ENCODE data around the gene PARM1.

Gene PARM1

GRCh38 chr4:74897386-74897785 lies 35.5 kb upstream of the PARM1 start:
- TF ChIP-seq CTCF (IDR thresholded peaks at IDR 0.05; ENCODE audit: low read depth, low read length), result no peak

DNA sequence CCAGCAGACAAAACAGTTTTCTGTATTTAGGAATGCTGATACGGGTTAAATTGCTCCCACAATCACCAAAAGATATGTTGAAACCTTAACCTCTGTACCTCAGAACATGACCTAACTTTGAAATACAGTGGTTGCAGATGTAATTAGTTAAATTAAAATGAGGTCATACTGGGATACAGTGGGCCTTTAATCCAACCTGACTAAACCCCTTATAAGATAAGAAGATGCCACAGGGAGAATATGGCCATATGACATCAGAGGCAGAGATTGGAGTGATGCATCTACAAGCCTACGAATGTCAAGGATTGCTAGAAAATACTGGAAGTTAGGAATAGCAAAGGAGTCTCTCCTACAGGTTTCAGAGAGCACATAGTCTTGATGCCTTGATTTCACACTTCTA lies 32.1 kb upstream of the PARM1 start:
- TF ChIP-seq CTCF (IDR thresholded peaks at IDR 0.05; ENCODE audit: low read depth, low read length), result no peak
- no peak overlapping the region for H3K4me3 ChIP-seq (ENCODE audit: low read depth, low read length)

More at GRCh38 chr4:74897386-74897785, 35.5 kb upstream of the PARM1 start:
- H3K4me3 ChIP-seq (ENCODE audit: low read depth, low read length), result no peak overlapping the region

GRCh38 chr4:74904509-74905065 lies 28.3 kb upstream of the PARM1 start:
- no peak for TF ChIP-seq CTCF (IDR thresholded peaks at IDR 0.05; ENCODE audit: low read depth, low read length)
- no peak overlapping the region for H3K4me3 ChIP-seq (ENCODE audit: low read depth, low read length)

DNA sequence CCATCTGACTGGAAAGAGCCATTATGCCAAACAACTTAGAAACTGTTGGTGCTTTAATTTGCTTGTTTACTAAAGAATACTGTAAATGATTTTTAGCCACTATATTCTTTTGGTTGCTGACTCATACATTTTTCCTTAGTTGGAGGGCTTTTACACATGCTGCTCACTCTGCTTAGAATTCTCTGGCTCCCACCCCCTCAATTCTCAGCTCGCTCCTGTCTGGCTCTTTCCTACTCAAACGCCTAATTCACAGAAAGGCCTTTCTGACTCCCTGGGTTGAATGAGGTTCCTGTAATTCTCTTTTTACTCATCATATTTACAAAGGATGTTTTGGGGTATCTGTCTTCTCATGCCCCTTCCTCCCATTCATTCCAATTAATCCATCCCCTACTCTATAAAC lies 26.1 kb upstream of the PARM1 start:
- TF ChIP-seq CTCF (IDR thresholded peaks at IDR 0.05; ENCODE audit: low read depth, low read length), result no peak
- no peak overlapping the region for H3K4me3 ChIP-seq (ENCODE audit: low read depth, low read length)

GRCh38 chr4:74919783-74920182 lies 13.1 kb upstream of the PARM1 start:
- H3K4me3 ChIP-seq (ENCODE audit: low read depth, low read length), result no peak overlapping the region
- no peak for TF ChIP-seq CTCF (IDR thresholded peaks at IDR 0.05; ENCODE audit: low read depth, low read length)

DNA sequence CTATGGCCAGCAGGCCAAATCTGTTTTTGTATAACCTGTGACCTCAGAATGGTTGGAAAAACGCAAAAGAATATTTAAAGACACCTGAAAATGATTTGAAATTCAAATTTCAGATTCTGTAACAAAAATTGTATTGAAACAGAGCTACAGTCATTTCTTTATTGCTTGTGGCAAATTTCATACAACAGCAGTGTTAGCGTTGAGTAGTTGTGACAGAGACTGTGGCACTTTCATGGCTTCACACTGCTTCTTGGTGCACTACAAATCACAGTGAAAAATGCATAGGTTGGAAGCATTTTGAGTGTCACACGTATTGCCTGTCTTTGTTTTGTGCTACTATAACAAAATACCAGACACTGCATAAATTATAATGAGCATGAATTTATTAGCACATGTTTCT lies 12.2 kb upstream of the PARM1 start:
- H3K4me3 ChIP-seq (ENCODE audit: low read depth, low read length), result no peak overlapping the region
- TF ChIP-seq CTCF (IDR thresholded peaks at IDR 0.05; ENCODE audit: low read depth, low read length), result no peak

- H3K4me3 ChIP-seq (ENCODE audit: low read depth, low read length), result no peak overlapping the region
- TF ChIP-seq CTCF (IDR thresholded peaks at IDR 0.05; ENCODE audit: low read depth, low read length), result no peak
Observed at GRCh38 chr4:74921490-74921889, 11.4 kb upstream of the PARM1 start.

Data from WI38 (cell line).